WTC11 (cell line): ENCODE measurements around the gene OR10V1. TPM values are rescaled to one million over a fixed set of nuclear protein-coding genes. Genes with fewer than 3 reads are reported as not detected.
"Not testable (repeated sequence)": the region's sequence is repeated elsewhere in the genome, so short reads cannot be mapped to it uniquely, and the experiment has no call there.

Experiments used
- ATAC-seq: fragments of 200-7000 bp; cut with Tn5 transposase; 2 replicates; pipeline ENCODE4 v1.10.0; 2021; ENCODE audit warnings: mild to moderate bottlenecking, moderate library complexity
- CTCF ChIA-PET: fragments of 300-600 bp; sonication (Branson Sonifier 250); formaldehyde crosslinking; loops from one replicate; lab custom pipeline; 2021; ENCODE audit warnings: antibody characterized with exemption; lab: Charles Lee
- POLR2A ChIA-PET: fragments of 350-600 bp; sonication (Branson Sonifier 250); formaldehyde crosslinking; loops from one replicate; lab custom pipeline; 2021; ENCODE audit warnings: antibody characterized with exemption; lab: Charles Lee
- DNase-seq: peaks from one replicate; pipeline ENCODE4 v3.0.0; 2021; ENCODE audit warnings: low spot score
- H3K27ac Mint-ChIP-seq: 2 replicates; pipeline ENCODE4 v1.8.0; 2021; ENCODE audit warnings: mixed read lengths
- H3K27me3 Mint-ChIP-seq: 2 replicates; pipeline ENCODE4 v1.8.0; 2021; ENCODE audit warnings: low read depth, mild to moderate bottlenecking, moderate library complexity, mixed read lengths
- H3K36me3 Mint-ChIP-seq: 2 replicates; pipeline ENCODE4 v1.8.0; 2021; ENCODE audit warnings: mixed read lengths
- H3K4me1 Mint-ChIP-seq: 2 replicates; pipeline ENCODE4 v1.8.0; 2022; ENCODE audit warnings: mixed read lengths
- H3K4me3 Mint-ChIP-seq: 2 replicates; pipeline ENCODE4 v1.8.0; 2021; ENCODE audit warnings: mild to moderate bottlenecking, moderate library complexity, mixed read lengths
- H3K9me3 Mint-ChIP-seq: 2 replicates; pipeline ENCODE4 v1.8.0; 2021; ENCODE audit warnings: mixed read lengths
- ATF1 ChIP-seq: sonication (generic); formaldehyde crosslinking; IDR thresholded peaks from 2 replicates; pipeline ENCODE4 v1.8.1; 2023; ENCODE audit warnings: mild to moderate bottlenecking, moderate library complexity, missing genetic modification reagents
- ATF2 ChIP-seq: sonication (generic); formaldehyde crosslinking; IDR thresholded peaks from 2 replicates; pipeline ENCODE4 v1.8.1; 2022; ENCODE audit warnings: low read depth, missing genetic modification reagents, borderline replicate concordance
- ATF3 ChIP-seq: sonication (generic); formaldehyde crosslinking; conservative IDR thresholded peaks from 2 replicates; pipeline ENCODE4 v1.8.1; 2022; ENCODE audit warnings: mild to moderate bottlenecking, missing genetic modification reagents
- CTCF ChIP-seq: fragments of 200-600 bp; IDR thresholded peaks from 2 replicates; pipeline ENCODE4 v1.8.0; 2022; ENCODE audit warnings: antibody characterized with exemption
- ETV6 ChIP-seq: sonication (generic); formaldehyde crosslinking; IDR thresholded peaks from 2 replicates; pipeline ENCODE4 v1.8.1; 2022; ENCODE audit warnings: mild to moderate bottlenecking, missing genetic modification reagents
- JAZF1 ChIP-seq: fragments of 250-450 bp; sonication (Bioruptor Pico); IDR thresholded peaks from 2 replicates; pipeline ENCODE4 v1.9.0; 2021; ENCODE audit warnings: moderate library complexity, mild to moderate bottlenecking, inconsistent platforms
- MLX ChIP-seq: sonication (generic); formaldehyde crosslinking; IDR thresholded peaks from 2 replicates; pipeline ENCODE4 v1.8.1; 2023; ENCODE audit warnings: mild to moderate bottlenecking, missing genetic modification reagents, moderate library complexity
- NR2C2 ChIP-seq: sonication (generic); formaldehyde crosslinking; IDR thresholded peaks from 2 replicates; pipeline ENCODE4 v1.8.0; 2022; ENCODE audit warnings: mild to moderate bottlenecking, missing genetic modification reagents
- RELA ChIP-seq: sonication (generic); formaldehyde crosslinking; IDR thresholded peaks from 2 replicates; pipeline ENCODE4 v1.8.1; 2022; ENCODE audit warnings: missing genetic modification reagents, mild to moderate bottlenecking, borderline replicate concordance
- TEAD4 ChIP-seq: sonication (generic); formaldehyde crosslinking; IDR thresholded peaks from 2 replicates; pipeline ENCODE4 v1.8.0; 2022; ENCODE audit warnings: mild to moderate bottlenecking, missing genetic modification reagents
- TP53 ChIP-seq: sonication (generic); formaldehyde crosslinking; IDR thresholded peaks from 2 replicates; pipeline ENCODE4 v1.8.1; 2023; ENCODE audit warnings: mild to moderate bottlenecking, missing genetic modification reagents
- USF2 ChIP-seq: sonication (generic); formaldehyde crosslinking; IDR thresholded peaks from 2 replicates; pipeline ENCODE4 v1.8.1; 2023; ENCODE audit warnings: mild to moderate bottlenecking, missing genetic modification reagents, moderate library complexity
- ZBTB21 ChIP-seq: sonication (generic); formaldehyde crosslinking; IDR thresholded peaks from 2 replicates; pipeline ENCODE4 v1.8.1; 2023; ENCODE audit warnings: mild to moderate bottlenecking, missing genetic modification reagents, borderline replicate concordance
- ZNF671 ChIP-seq: fragments of 250-450 bp; sonication (Bioruptor Pico); IDR thresholded peaks from 2 replicates; pipeline ENCODE4 v1.8.0; 2021; ENCODE audit warnings: mild to moderate bottlenecking
- ZSCAN18 ChIP-seq: fragments of 250-450 bp; sonication (Bioruptor Pico); IDR thresholded peaks from 2 replicates; pipeline ENCODE4 v2.1.2; 2022; ENCODE audit warnings: mild to moderate bottlenecking, moderate library complexity
- total RNA-seq: library from RNA; stranded (reverse); gene quantifications from 3 replicates; pipeline ENCODE4 v1.2.3, GENCODE V29; 2021

Gene OR10V1
- total RNA-seq, 1 experiment from 2014 or later, result not detected

- TF ChIP-seq JAZF1 (CRISPR knock-in tag), result no peak
Measured at GRCh38 chr11:59689015-59689414, 24.6 kb downstream of the OR10V1 start (continued).

GRCh38 chr11:59681260-59681725 is 32.4 kb downstream of the OR10V1 start:
- H3K36me3 Mint-ChIP-seq, ATAC-seq, H3K27me3 Mint-ChIP-seq, H3K4me3 Mint-ChIP-seq, DNase-seq, CTCF ChIA-PET, H3K27ac Mint-ChIP-seq, POLR2A ChIA-PET, H3K4me1 Mint-ChIP-seq: not testable (repeated sequence)
- H3K9me3 Mint-ChIP-seq, result peaks cover 11% of the 10 kb centered on the region

GRCh38 chr11:59680287-59681154 is 33.1 kb downstream of the OR10V1 start:
- Mint-ChIP-seq H3K9me3 (peaks cover 11% of the 10 kb centered on the region), H3K4me3 (no peak overlapping the region), H3K4me1 (no peaks in the 10 kb centered on the region), H3K36me3 (no peaks in the 10 kb centered on the region), H3K27ac (no peak overlapping the region), H3K27me3 (peaks cover 3% of the 10 kb centered on the region; the same call in 1 of the 2 replicates)
- ATAC-seq (peak; percentile 100), DNase-seq (peak; percentile 77)
- CTCF ChIA-PET, result interaction anchor here (0.5 to 1.8 kb wide), 20 partner anchors 10 to 509 kb away, joined by 3 to 16 read pairs (median 4); partner anchors contain the start of genes DTX4, OSBP, PATL1 and STX3
- POLR2A ChIA-PET, result interaction anchor here (0.6 kb wide), 1 partner anchor 11 kb away, joined by 6 read pairs; no protein-coding TSS in a partner anchor
- TF ChIP-seq CTCF (0 out of 2 replicates have a peak, but pooled peaks have one; percentile 22), NR2C2 (no peak)

- H3K27me3 Mint-ChIP-seq, result peaks cover 3% of the 10 kb centered on the region; the same call in 1 of the 2 replicates
- CTCF ChIA-PET, result interaction anchor here (1.2 to 1.8 kb wide), 3 partner anchors 11 to 508 kb away, joined by 5 to 16 read pairs (median 16); partner anchors contain the start of genes DTX4 and PATL1
- H3K27ac Mint-ChIP-seq, result no peak overlapping the region
- H3K4me1 Mint-ChIP-seq, result no peaks in the 10 kb centered on the region
- no peaks in the 10 kb centered on the region for H3K36me3 Mint-ChIP-seq
- ATAC-seq, result no peak
- no peak for TF ChIP-seq TEAD4
- TF ChIP-seq ZNF671 (CRISPR knock-in tag), result no peak
- no peak for TF ChIP-seq MLX (CRISPR knock-in tag)
- no peak for TF ChIP-seq JAZF1 (CRISPR knock-in tag)
- no peak for TF ChIP-seq ETV6 (CRISPR knock-in tag)
- no peak for TF ChIP-seq ZSCAN18 (CRISPR knock-in tag)
- no peak for TF ChIP-seq ATF1 (CRISPR knock-in tag)
- H3K4me3 Mint-ChIP-seq, result no peak overlapping the region
- no peak for DNase-seq
- H3K9me3 Mint-ChIP-seq, result peaks cover 11% of the 10 kb centered on the region
- POLR2A ChIA-PET, result no interaction called here
Measured at GRCh38 chr11:59679347-59679746, 34.3 kb downstream of the OR10V1 start.

- no peaks in the 10 kb centered on the region for H3K4me1 Mint-ChIP-seq
- TF ChIP-seq TP53 (CRISPR knock-in tag), result no peak
- TF ChIP-seq ZBTB21 (CRISPR knock-in tag), result no peak
- no peak for TF ChIP-seq USF2 (CRISPR knock-in tag)
- TF ChIP-seq ATF2 (CRISPR knock-in tag), result no peak
- no peak for TF ChIP-seq RELA (CRISPR knock-in tag)
- TF ChIP-seq ATF3 (CRISPR knock-in tag), result no peak
- no peak for TF ChIP-seq JAZF1 (CRISPR knock-in tag)
Measured at GRCh38 chr11:59678813-59679165, 34.9 kb downstream of the OR10V1 start.

More at GRCh38 chr11:59678813-59679165, 34.9 kb downstream of the OR10V1 start:
- no peak overlapping the region for H3K4me3 Mint-ChIP-seq
- ChIA-PET POLR2A (no interaction called here), CTCF (interaction anchor here (1.7 kb wide), 1 partner anchor 10 kb away, joined by 5 read pairs; the partner anchor contains the start of gene PATL1)
- DNase-seq, result no peak
- no peaks in the 10 kb centered on the region; the same call in 1 of the 2 replicates for H3K27me3 Mint-ChIP-seq
- no peak for ATAC-seq
- H3K36me3 Mint-ChIP-seq, result no peaks in the 10 kb centered on the region
- peaks cover 11% of the 10 kb centered on the region for H3K9me3 Mint-ChIP-seq
- H3K27ac Mint-ChIP-seq, result no peak overlapping the region
